HCT116 (cell line): Measurements from ENCODE around the gene CDYL. TPM values are rescaled to one million over a fixed set of nuclear protein-coding genes. Genes with fewer than 3 reads are reported as not detected.

Experiments
- ATAC-seq: fragments of 200-7000 bp; cut with Tn5 transposase; 2 replicates; pipeline ENCODE4 v1.9.1; 2020; ENCODE audit warnings: mild to moderate bottlenecking, moderate library complexity
- BruUV-seq: library from RNA; stranded (reverse); fragments of 400-500 nt; replicated peaks from 2 replicates; lab custom pipeline; 2021; lab: Mats Ljungman, UMichigan
- CTCF ChIA-PET: fragments of 300-600 bp; sonication (Branson Sonifier 250); formaldehyde crosslinking; loops from one replicate; lab custom pipeline; 2021; ENCODE audit warnings: antibody characterized with exemption; lab: Charles Lee
- POLR2A ChIA-PET: fragments of 300-600, 350-600 bp; sonication (Branson Sonifier 250); formaldehyde crosslinking; loops from one replicate; lab custom pipeline; 2021; ENCODE audit warnings: antibody characterized with exemption; lab: Charles Lee
- RAD21 ChIA-PET, 2 experiments: fragments of 300-600 bp; sonication (Branson Sonifier 250); formaldehyde crosslinking; loops; one replicate each; lab custom pipeline; 2023; ENCODE audit warnings: low total read pairs in 2 of 2; ENCODE audit not compliant: uncharacterized antibody in 2 of 2, unreplicated experiment in 2 of 2, low non-redundant PET in 1 of 2; lab: Charles Lee
- DNase-seq: peaks from one replicate; pipeline ENCODE4 v3.0.0-alpha.2; 2010; ENCODE audit warnings: low read depth, low spot score
- H2AFZ ChIP-seq: fragments of 200-600 bp; shearing (Covaris generic), sonication (generic); 2 replicates; pipeline ENCODE4 v1.6.1; 2017; ENCODE audit warnings: low read depth, mixed run types, mixed read lengths, antibody characterized with exemption, low read length; ENCODE audit not compliant: poor library complexity, severe bottlenecking
- H3K27ac ChIP-seq: 2 replicates; pipeline ENCODE4 v1.5.1; 2012; ENCODE audit warnings: low read depth, low read length
- H3K27me3 ChIP-seq: fragments of 200-600 bp; sonication (generic); 2 replicates; pipeline ENCODE4 v1.6.1; 2016; ENCODE audit warnings: mixed run types, low read length, mixed read lengths; ENCODE audit not compliant: insufficient read depth
- H3K36me3 ChIP-seq, 2 experiments: fragments of 200-500 bp in 1 of 2; fragments of 200-600 bp in 1 of 2; sonication (Bioruptor generic) in 1 of 2; sonication (generic) in 1 of 2; 2 replicates each; pipeline versions ENCODE4 v1.5.1 to v1.6.1; 2014 to 2016; ENCODE audit warnings: low read length in 2 of 2, inconsistent platforms in 1 of 2, mixed read lengths in 1 of 2, mixed run types in 1 of 2; ENCODE audit not compliant: insufficient read depth in 2 of 2, control insufficient read depth in 1 of 2
- H3K4me1 ChIP-seq, 2 experiments: fragments of 200-600 bp in 1 of 2; sonication (generic) in 1 of 2; 2 replicates each; pipeline versions ENCODE4 v1.5.1 to v1.6.1; 2012 to 2017; ENCODE audit warnings: low read length in 2 of 2, inconsistent platforms in 1 of 2, mild to moderate bottlenecking in 1 of 2, mixed read lengths in 1 of 2, mixed run types in 1 of 2, moderate library complexity in 1 of 2; ENCODE audit not compliant: insufficient read depth in 2 of 2, control insufficient read depth in 1 of 2
- H3K4me2 ChIP-seq: fragments of 200-600 bp; sonication (generic); 2 replicates; pipeline ENCODE4 v1.6.1; 2017; ENCODE audit warnings: mixed run types, low read length, mixed read lengths
- H3K4me3 ChIP-seq, 2 experiments: fragments of 200-600 bp in 1 of 2; sonication (generic) in 1 of 2; replicated peaks in 1 of 2; 2 replicates each; pipeline ENCODE4 v1.5.1; 2011 to 2016; ENCODE audit warnings: low read length in 2 of 2, control low read depth in 1 of 2, low read depth in 1 of 2, mild to moderate bottlenecking in 1 of 2, mixed read lengths in 1 of 2, mixed run types in 1 of 2
- H3K79me2 ChIP-seq: fragments of 200-600 bp; sonication (generic); 2 replicates; pipeline ENCODE4 v1.6.1; 2017; ENCODE audit warnings: mild to moderate bottlenecking, mixed run types, low read length, moderate library complexity, mixed read lengths; ENCODE audit not compliant: insufficient read depth
- H3K9ac ChIP-seq: fragments of 200-600 bp; sonication (generic); 2 replicates; pipeline ENCODE4 v1.6.1; 2016; ENCODE audit warnings: low read length, mixed read lengths
- H3K9me2 ChIP-seq: fragments of 200-600 bp; sonication (generic), shearing (Covaris generic); 2 replicates; pipeline ENCODE4 v1.6.1; 2017; ENCODE audit warnings: mixed run types, mild to moderate bottlenecking, moderate library complexity; ENCODE audit not compliant: insufficient read depth
- H3K9me3 ChIP-seq, 2 experiments: fragments of 200-500 bp in 1 of 2; fragments of 200-600 bp in 1 of 2; sonication (Bioruptor generic) in 1 of 2; sonication (generic) in 1 of 2; 2 replicates each; pipeline ENCODE4 v1.6.1; 2014 to 2017; ENCODE audit warnings: low read length in 2 of 2, mixed read lengths in 2 of 2, inconsistent platforms in 1 of 2, low read depth in 1 of 2, mild to moderate bottlenecking in 1 of 2, mixed run types in 1 of 2, moderate library complexity in 1 of 2; ENCODE audit not compliant: control insufficient read depth in 1 of 2, insufficient read depth in 1 of 2
- H4K20me1 ChIP-seq: fragments of 200-600 bp; sonication (generic), shearing (Covaris generic); 2 replicates; pipeline ENCODE4 v1.6.1; 2017; ENCODE audit warnings: mixed run types, mild to moderate bottlenecking, moderate library complexity; ENCODE audit not compliant: insufficient read depth
- CEBPB ChIP-seq: IDR thresholded peaks from 2 replicates; pipeline ENCODE4 v1.6.1; 2012; ENCODE audit warnings: low read depth
- EZH2 ChIP-seq: fragments of 200-600 bp; sonication (generic); IDR thresholded peaks from 2 replicates; pipeline ENCODE4 v1.6.1; 2017; ENCODE audit warnings: antibody characterized with exemption, mixed run types
- FOSL1 ChIP-seq: IDR thresholded peaks from 2 replicates; pipeline ENCODE4 v1.6.1; 2012; ENCODE audit warnings: low read depth
- JUND ChIP-seq: IDR thresholded peaks from 2 replicates; pipeline ENCODE4 v1.6.1; 2012
- POLR2A ChIP-seq: IDR thresholded peaks from 2 replicates; pipeline ENCODE4 v1.7.0; 2011; ENCODE audit warnings: borderline replicate concordance; ENCODE audit not compliant: insufficient read depth, insufficient read length; ENCODE audit errors: extremely low read depth
- POLR2AphosphoS5 ChIP-seq: IDR thresholded peaks from 2 replicates; pipeline ENCODE4 v1.6.1; 2011; ENCODE audit warnings: mild to moderate bottlenecking, low read depth, low read length, moderate library complexity
- RAD21 ChIP-seq: IDR thresholded peaks from 2 replicates; pipeline ENCODE4 v1.6.1; 2012; ENCODE audit warnings: low read depth, mild to moderate bottlenecking
- SIN3A ChIP-seq: IDR thresholded peaks from 2 replicates; pipeline ENCODE4 v1.6.1; 2012; ENCODE audit warnings: low read depth
- SP1 ChIP-seq: IDR thresholded peaks from 2 replicates; pipeline ENCODE4 v1.6.1; 2012; ENCODE audit warnings: low read depth
- SRF ChIP-seq: IDR thresholded peaks from 2 replicates; pipeline ENCODE4 v1.6.1; 2012; ENCODE audit warnings: low read depth
- ZFX ChIP-seq: fragments of 450-650 bp; IDR thresholded peaks from 2 replicates; pipeline ENCODE4 v1.6.1; 2017
- intact Hi-C: fragments of 100-400 bp; cut with micrococcal nuclease; formaldehyde crosslinking; loops from 2 replicates; pipeline ENCODE4 v1.10.0; 2022
- total RNA-seq: library from RNA; stranded (reverse); gene quantifications from one replicate; pipeline ENCODE4 v1.2.1, GENCODE V29; 2021; ENCODE audit not compliant: unreplicated experiment
- TF ChIP-seq, protein P1 (sequence below), 3 experiments: fragments of 200-600 bp in 1 of 3; sonication (generic) in 1 of 3; IDR thresholded peaks in 2 of 3; conservative IDR thresholded peaks in 1 of 3; 2 replicates each; pipeline ENCODE4 v1.5.1; 2012 to 2017; ENCODE audit warnings: low read depth in 2 of 3, low read length in 2 of 3, antibody characterized with exemption in 1 of 3, borderline replicate concordance in 1 of 3, control low read depth in 1 of 3, mild to moderate bottlenecking in 1 of 3, mixed read lengths in 1 of 3, mixed run types in 1 of 3, moderate library complexity in 1 of 3; ENCODE audit not compliant: insufficient read depth in 1 of 3
- TF ChIP-seq, protein P2 (sequence below): IDR thresholded peaks from 2 replicates; pipeline ENCODE4 v1.6.1; 2012
- TF ChIP-seq, protein P3 (sequence below): IDR thresholded peaks from 2 replicates; pipeline ENCODE4 v1.6.1; 2012; ENCODE audit warnings: low read depth

The CDYL gene
- total RNA-seq, 1 experiment from 2014 or later: 42.6 TPM

DNA sequence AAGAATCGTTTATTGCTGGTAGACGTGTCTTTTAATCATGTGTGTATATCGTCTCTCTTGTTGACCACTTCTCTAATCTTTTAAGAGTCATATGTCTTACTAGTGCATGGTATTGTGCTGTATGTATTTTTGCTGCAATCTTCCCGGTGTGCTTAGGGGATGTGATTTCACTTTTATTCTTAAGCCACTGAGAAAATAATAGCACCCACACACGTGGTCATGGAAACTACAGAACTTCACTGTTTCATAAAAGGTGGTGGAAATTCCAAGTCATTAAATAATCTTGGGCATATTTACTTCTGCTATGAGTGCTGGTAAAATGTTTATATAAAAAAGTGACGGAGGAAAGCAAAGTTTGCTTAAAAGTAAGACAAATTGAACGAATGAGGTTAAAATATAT, 3.0 kb upstream of the CDYL start:
- Histone ChIP-seq H3K27ac (no peak overlapping the region), H2AFZ (no peak overlapping the region), H3K9me2 (no peaks in the 10 kb centered on the region), H3K4me1 (peaks cover 3 to 19% of the 10 kb centered on the region in 2 experiments; a peak in 3 of 4 replicates), H3K4me3 (no peak overlapping the region), H3K79me2 (peaks cover 14% of the 10 kb centered on the region), H4K20me1 (no peaks in the 10 kb centered on the region), H3K27me3 (no peaks in the 10 kb centered on the region), H3K36me3 (no peaks in the 10 kb centered on the region), H3K9me3 (no peaks in the 10 kb centered on the region), H3K9ac (no peak overlapping the region), H3K4me2 (no peak overlapping the region)
- POLR2A ChIA-PET: no interaction called here
- BruUV-seq: no TSS peak
- DNase-seq (no peak), ATAC-seq (no peak)
- CTCF ChIA-PET: no interaction called here
- TF ChIP-seq SIN3A (no peak), CEBPB (no peak), SRF (no peak), POLR2A (no peak), FOSL1 (no peak), ZFX (no peak), POLR2AphosphoS5 (no peak)
- TF ChIP-seq, protein P1, sequence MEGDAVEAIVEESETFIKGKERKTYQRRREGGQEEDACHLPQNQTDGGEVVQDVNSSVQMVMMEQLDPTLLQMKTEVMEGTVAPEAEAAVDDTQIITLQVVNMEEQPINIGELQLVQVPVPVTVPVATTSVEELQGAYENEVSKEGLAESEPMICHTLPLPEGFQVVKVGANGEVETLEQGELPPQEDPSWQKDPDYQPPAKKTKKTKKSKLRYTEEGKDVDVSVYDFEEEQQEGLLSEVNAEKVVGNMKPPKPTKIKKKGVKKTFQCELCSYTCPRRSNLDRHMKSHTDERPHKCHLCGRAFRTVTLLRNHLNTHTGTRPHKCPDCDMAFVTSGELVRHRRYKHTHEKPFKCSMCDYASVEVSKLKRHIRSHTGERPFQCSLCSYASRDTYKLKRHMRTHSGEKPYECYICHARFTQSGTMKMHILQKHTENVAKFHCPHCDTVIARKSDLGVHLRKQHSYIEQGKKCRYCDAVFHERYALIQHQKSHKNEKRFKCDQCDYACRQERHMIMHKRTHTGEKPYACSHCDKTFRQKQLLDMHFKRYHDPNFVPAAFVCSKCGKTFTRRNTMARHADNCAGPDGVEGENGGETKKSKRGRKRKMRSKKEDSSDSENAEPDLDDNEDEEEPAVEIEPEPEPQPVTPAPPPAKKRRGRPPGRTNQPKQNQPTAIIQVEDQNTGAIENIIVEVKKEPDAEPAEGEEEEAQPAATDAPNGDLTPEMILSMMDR (IDR thresholded peaks at IDR 0.05 in 2 of 3, conservative IDR thresholded peaks at IDR 0.05 in 1 of 3; ENCODE audit: borderline replicate concordance in 1 of 3, insufficient read depth in 1 of 3, low read depth in 2 of 3, low read length in 2 of 3): no peak
- intact Hi-C loops: no loop called here
- RAD21 ChIA-PET: no interaction called here

DNA sequence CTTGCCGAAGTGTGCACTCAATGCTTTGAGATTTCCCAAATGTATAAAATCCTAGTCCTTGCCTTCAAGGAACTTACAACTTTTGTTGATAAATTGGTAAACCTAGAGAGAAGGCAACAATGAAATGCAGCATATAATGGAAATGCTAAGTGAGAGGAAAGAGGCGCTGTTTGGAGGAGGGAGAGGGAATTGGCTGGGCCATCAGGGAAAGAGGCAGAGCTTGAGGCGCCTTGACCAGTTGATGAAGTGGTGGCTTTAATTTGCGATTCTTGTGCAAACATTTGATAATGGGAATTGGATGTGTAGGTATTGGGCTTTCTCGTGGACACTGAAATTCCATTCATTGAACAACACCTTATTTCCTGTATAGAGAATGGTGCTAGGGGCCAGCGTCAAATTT, 1.9 kb upstream of the CDYL start:
- no peak for ATAC-seq
- POLR2A ChIA-PET: no interaction called here
- Histone ChIP-seq H3K4me1 (peaks cover 3 to 25% of the 10 kb centered on the region in 2 experiments; a peak in 3 of 4 replicates), H3K9ac (no peak overlapping the region), H3K27ac (no peak overlapping the region), H3K9me2 (no peaks in the 10 kb centered on the region), H3K4me2 (no peak overlapping the region), H3K79me2 (peaks cover 25% of the 10 kb centered on the region), H3K36me3 (no peaks in the 10 kb centered on the region), H2AFZ (no peak overlapping the region), H3K4me3 (no peak overlapping the region), H3K9me3 (no peaks in the 10 kb centered on the region), H4K20me1 (peaks cover under 1% of the 10 kb centered on the region; the same call in 1 of the 2 replicates), H3K27me3 (no peaks in the 10 kb centered on the region)
- intact Hi-C loops: no loop called here
- CTCF ChIA-PET: no interaction called here
- TSS peak; percentile 45 for BruUV-seq
- DNase-seq: no peak
- RAD21 ChIA-PET: no interaction called here
- TF ChIP-seq POLR2AphosphoS5 (no peak), FOSL1 (no peak), RAD21 (no peak), EZH2 (no peak), SRF (no peak), SIN3A (no peak), JUND (no peak), SP1 (no peak)
- TF ChIP-seq, protein P1 (IDR thresholded peaks at IDR 0.05 in 2 of 3, conservative IDR thresholded peaks at IDR 0.05 in 1 of 3; ENCODE audit: borderline replicate concordance in 1 of 3, insufficient read depth in 1 of 3, low read depth in 2 of 3, low read length in 2 of 3): no peak
- TF ChIP-seq, protein P2, sequence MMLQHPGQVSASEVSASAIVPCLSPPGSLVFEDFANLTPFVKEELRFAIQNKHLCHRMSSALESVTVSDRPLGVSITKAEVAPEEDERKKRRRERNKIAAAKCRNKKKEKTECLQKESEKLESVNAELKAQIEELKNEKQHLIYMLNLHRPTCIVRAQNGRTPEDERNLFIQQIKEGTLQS: no peak
- TF ChIP-seq, protein P3, sequence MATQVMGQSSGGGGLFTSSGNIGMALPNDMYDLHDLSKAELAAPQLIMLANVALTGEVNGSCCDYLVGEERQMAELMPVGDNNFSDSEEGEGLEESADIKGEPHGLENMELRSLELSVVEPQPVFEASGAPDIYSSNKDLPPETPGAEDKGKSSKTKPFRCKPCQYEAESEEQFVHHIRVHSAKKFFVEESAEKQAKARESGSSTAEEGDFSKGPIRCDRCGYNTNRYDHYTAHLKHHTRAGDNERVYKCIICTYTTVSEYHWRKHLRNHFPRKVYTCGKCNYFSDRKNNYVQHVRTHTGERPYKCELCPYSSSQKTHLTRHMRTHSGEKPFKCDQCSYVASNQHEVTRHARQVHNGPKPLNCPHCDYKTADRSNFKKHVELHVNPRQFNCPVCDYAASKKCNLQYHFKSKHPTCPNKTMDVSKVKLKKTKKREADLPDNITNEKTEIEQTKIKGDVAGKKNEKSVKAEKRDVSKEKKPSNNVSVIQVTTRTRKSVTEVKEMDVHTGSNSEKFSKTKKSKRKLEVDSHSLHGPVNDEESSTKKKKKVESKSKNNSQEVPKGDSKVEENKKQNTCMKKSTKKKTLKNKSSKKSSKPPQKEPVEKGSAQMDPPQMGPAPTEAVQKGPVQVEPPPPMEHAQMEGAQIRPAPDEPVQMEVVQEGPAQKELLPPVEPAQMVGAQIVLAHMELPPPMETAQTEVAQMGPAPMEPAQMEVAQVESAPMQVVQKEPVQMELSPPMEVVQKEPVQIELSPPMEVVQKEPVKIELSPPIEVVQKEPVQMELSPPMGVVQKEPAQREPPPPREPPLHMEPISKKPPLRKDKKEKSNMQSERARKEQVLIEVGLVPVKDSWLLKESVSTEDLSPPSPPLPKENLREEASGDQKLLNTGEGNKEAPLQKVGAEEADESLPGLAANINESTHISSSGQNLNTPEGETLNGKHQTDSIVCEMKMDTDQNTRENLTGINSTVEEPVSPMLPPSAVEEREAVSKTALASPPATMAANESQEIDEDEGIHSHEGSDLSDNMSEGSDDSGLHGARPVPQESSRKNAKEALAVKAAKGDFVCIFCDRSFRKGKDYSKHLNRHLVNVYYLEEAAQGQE: no peak
